HG03097 (cell line): ENCODE measurements around the gene XYLT1.

Source experiments
- ATAC-seq: cut with Tn5 transposase; IDR thresholded peaks from one replicate; pipeline ENCODE4 v1.9.1; 2021; ENCODE audit not compliant: unreplicated experiment, low FRiP score

XYLT1 gene

DNA sequence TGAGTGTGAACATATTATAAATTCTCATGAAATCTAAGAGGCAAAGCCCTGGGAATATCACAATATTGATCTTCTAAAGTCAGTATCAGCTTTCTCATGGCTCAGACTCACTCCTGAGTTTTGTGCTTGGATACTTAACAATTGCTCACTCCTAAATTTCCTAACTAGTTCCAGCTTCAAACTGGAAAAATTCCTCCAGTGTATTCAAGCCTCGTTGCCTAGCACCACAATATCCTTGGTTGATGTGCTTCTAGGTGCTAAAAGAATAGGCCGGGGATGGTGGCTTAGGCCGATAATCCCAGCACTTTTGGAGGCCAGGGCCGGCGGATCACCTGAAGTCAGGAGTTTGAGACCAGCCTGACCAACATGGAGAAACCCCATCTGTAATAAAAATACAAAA, 62.5 kb downstream of the XYLT1 start:
- ATAC-seq = no peak

DNA sequence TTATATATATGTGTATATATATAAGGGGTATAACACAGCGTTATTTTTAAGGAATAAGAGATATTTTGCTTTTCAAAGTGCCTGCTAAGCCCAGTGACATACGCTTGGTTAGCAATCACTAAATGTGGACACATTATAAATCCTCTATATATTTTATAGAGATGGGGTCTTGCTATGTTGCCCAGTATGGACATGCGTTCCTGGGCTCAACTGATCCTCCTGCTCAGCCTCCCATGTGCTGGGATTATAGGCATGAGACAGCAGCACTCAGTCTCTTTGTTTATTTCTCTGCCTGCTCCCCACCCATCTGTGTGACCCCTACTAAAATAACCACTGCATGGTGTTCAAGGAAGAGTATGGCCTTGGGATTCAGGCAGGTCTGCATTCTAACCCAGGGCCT, 63.4 kb downstream of the XYLT1 start:
- no peak for ATAC-seq

DNA sequence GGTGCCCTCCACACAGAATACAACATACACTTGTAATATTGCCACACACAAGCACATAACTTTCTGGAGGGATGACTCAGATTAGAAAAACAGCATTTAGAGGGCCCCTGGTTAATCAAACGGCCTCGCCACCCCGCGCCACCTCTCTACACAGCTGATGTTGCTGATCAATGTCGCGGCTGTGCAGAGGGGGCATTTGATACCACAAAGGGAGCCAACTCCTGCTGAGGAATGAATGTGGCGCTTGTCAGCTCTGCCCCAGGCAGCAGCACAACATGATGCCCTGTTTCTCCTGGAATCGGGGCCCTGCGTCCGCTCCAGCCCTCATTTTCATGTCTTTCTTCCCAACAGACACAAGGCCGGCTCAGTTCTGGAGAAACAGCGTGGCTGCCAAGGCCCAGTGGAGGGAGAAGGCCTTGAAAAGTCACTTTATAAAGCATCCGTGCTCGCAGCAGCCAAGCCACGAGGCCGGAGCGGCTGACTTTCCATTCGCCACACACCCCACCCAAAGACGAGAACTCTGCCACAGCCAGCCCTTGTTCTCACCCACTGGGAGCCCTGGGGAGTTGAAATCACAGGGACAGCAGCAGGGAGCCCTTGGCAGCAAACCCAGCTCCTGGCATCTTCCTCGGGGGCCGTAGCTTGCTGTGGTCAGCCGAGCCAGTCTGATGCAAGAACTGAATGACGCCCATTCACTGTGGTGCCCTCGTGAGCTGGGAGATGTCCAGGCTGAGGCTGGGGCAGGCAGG, 65.6 kb downstream of the XYLT1 start:
- ATAC-seq = no peak

DNA sequence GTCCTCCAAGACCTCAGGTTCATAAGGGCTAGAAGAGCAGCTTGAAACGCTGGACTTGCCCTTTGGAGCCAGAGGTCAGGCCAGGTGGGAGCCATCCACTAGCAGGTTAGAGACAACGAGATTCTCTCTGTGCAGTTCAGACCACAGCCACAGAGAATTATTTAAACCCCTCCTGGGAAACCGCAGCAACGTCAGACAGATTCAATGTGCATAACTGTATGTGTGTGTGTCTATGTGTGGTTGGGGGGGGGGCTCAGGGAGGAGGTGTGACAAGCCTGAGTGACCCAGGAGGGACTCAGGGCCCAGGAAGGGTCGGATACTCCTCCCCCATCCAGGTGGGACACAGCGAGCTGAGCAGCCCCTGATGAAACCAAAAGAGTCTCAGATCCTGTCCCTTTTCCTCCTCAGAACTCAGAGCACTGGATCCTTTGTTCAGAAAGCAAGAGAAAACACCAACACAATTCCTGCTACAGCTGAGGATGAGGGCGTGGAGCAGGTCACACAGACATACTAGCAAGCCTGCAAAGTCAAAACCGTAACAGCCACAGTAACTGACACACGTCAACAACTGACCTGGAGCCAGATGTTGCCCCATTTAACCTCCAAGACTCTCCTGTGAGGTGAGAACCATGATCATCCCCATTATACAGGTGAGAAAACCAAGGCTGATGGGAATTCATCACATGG, 66.8 kb downstream of the XYLT1 start:
- no peak for ATAC-seq

DNA sequence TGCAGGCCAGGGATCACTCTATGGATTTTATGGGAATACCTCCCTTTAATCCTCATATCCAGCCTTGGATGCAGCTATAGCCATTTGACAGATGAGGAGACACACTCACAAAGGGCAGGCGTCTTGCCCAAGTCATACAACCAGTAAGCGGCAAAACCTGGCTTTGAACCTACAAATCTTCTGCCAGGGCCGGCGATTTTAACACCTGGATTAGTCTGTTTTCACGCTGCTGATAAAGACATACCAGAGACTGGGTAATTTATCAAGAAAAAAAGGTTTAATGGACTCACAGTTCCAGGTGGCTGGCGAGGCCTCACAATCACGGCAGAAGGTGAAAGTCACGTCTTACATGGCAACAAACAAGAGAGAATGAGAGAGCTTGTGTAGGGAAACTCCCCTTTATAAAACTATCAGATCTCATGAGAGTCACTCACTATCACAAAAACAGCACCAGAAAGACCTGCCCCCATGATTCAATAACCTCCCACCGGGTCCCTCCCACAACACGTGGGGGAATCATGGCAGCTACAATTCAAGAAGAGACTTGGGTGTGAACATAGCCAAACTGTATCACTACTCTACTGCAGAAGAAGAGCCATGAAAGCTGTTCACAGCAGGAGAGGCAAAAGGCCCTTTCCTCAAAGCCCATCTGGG, 67.5 kb downstream of the XYLT1 start:
- no peak for ATAC-seq

DNA sequence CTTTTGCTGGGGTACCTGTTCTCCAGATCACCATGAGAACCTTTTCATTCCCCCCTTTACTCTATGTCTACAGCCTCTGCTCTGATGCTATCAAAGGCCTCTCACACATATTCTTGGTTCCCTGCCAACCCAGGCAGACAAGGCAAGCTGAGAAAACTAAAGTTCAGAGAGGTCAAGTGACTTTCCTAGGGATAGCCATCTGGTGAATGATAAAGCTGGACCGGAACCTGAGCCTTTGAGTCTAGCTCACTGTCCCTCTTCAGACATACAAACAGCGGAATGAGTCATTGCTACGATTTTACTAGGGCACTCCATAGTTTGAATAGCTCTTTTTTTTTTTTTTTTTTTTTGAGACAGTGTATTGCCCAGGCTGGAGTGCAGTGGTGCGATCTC, 73.3 kb downstream of the XYLT1 start:
- no peak for ATAC-seq

DNA sequence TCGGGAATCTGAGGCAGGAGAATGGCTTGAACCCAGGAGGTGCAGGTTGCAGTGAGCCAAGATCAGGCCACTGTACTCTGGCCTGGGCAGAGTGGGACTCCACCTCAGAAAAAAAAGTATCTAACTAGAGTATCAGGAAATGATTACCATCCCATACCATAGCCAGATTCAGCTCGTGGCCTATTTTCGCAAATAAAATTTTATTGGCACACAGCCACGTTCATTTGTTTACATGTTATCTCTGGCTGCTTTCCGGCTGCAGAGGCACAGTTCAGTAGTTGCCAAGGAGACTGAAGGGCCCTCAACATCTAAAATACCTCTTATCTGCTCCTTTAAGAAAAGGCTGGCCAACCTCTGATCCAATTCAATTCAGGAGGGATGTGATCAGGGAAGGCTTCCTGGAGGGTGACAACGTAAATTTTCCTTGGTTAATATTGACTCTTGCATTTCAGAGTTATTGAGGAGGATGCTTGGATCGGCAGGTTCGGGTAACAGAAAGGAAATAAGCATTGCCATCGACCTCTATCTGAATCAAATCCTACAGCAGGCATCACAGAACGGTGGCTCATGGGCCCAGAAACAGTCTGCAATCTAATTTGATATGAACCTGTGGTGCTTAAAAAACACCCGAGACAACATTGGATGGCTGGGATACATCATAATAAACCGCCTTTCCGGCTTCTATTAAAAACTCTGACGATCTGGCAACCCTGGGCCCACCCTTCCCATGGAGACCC, 73.8 kb downstream of the XYLT1 start:
- ATAC-seq = no peak

DNA sequence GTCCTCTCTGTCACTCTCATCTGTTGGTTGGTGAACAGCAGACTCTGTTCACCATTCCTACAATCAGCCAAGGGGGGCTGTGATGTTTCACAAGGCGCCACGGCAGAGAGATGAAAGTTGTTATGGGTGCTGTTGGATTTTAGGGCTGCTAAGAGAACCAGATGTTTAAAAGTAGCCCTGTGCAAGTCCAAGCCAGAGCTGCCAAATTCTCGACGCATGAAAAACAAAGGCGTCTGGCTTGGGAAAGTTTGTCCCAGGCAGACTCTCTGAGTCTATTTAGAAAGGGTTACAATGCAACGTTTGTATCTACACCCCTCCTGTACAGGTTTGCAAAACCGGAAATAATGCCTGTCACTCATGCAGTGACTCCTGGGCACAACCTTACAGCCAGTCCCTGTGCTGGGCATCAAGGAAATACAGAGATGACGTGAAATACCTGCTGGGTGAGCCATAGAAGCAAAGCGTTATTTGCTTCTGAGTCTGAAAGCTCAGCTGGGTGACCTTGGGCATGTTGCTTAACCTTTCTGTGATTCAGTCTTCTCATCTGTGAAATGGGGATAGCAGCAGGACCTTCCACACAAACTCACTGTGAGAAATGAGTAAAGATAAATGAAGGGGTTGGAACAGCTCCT, 74.8 kb downstream of the XYLT1 start:
- ATAC-seq = no peak

DNA sequence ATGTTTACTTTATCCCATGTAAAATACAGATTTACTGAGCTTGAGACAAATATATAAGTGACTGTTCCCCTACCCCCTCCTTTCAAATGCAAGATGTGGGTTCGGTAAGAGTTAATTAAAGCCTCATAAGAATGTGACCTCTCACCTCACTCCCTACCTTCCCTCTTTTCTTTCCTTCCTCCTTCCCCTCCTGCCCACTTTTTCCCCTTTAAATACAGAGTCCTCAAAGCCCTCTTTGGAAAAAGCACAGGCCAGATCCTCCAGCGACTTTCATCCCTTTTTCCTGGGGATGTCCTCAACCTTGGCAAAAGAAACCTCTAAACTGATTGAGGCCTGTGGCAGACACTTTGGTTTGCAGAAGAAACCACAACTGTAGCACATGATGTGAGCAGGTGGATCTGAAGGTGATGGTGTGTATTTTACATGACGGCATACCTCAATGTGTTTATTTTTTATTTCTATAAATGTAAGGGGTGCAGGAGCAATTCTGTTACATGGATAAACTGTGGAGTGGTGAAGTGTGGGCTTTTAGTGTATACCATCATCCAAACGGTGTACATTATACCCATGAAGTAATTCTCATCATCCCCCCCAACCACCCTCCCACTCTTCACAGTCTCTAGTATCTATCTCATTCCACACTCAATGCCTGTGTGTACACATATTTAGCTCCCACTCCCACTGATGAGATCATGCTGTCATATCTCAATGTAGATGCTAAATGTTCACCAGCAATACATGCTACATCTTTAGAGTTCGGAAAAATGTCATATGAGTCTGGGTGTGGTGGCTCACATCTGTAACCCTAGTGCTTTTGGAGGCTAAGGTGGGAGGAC, 77.7 kb downstream of the XYLT1 start:
- ATAC-seq = no peak

DNA sequence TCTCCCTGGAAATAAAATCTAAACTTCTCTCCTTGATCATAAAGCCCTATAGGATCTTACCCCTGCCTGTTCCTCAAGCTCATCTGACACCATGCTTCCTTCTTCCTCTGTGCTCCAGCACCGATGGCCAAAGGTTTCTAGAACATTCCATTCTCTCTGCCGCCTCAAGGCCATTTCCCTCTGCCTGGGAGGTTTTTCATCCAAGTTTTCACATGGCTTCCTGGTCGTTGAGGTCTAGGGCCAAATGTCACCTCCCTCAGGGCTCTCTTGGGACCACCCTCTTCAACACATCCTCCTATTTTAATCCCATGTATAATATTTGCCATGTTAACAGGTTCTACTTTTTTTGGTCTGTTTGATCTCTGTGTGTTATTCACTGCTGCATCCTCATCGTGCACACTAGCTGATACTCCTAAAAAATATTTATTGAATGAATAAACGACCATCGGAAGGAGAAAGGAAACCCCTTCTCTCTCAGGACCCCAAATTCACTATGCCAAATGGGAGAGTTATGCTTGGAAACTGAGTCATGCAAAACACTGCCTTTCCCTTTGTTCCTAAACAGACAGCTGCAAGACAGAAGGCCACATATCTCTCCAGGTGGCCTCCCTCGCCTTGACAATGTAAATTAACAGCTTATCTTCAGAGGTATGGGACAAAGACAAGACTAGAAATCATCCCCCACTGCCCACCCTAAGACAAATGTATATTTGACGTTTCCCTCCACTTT, 78.5 kb downstream of the XYLT1 start:
- no peak for ATAC-seq

DNA sequence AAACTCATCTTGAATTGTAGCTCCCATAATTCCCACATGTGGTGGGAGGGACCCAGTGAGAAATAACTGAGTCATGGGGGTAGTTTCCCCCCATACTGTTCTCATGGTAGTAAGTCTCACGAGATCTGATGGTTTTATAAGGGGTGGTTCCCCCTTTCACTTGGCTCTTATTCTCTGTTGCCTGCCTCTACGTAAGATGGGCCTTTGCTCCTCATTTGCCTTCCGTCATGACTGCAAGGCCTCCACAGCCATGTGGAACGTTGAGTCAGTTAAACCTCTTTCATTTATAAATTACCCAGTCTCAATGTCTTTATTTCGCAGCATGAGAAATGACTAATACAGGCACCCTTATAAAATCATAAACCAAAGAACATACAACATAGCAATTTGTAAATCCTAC, 79.0 kb downstream of the XYLT1 start:
- ATAC-seq = no peak

DNA sequence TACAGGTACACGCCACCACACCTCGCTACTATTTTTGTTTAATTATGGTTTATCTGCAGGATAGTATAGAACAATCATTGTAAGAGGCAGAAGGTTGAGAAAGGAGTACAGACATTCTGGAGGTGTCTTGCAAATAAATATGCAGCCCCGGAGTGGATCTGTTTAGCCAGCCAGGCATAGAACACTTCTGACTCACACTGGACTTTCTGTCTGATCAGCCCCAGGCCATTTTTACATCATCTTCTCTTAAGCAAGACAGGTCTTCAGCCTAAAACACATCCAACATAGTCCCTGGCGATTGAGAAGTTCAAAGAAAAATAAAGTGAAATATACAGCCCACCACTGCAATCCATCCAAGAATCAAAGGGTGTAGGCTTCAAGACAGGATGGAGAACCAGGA, 81.4 kb downstream of the XYLT1 start:
- no peak for ATAC-seq

DNA sequence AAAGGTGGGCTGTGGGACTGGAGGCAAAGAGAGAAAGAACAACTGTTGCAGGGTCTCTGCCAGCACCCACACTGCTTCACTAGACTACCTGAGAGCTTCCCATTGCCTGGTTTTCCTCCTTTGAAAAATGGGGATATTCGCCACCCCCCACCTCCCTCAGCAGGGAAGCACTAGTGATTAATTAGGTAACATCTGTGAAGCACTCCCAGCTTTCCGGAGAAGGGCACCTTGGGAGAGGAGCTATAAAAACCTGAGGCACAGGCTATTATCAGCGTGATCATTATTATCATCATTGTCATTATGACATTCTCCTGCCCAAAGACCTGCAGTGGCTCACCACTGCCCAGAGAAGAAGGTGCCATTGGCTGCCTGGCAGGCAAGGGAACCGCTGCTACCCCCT, 83.5 kb downstream of the XYLT1 start:
- no peak for ATAC-seq

DNA sequence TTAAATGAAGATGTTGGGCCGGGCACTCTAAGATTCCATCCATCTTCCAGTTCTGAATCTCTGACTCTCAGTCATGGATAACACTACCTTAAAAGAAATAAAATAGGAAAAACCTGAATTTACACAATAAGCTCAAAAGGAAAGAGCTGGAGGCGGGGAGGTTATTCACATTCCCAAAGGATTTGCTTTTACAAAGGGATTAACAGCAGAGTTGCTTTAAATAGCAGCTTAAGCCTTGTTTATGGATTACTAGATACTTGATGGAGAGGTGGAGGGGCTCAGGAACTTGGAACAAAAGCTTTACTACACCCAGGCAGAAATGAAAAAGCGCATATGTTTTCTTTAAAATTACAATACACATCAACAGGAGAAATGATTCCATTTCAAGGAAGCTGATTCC, 84.5 kb downstream of the XYLT1 start:
- no peak for ATAC-seq

DNA sequence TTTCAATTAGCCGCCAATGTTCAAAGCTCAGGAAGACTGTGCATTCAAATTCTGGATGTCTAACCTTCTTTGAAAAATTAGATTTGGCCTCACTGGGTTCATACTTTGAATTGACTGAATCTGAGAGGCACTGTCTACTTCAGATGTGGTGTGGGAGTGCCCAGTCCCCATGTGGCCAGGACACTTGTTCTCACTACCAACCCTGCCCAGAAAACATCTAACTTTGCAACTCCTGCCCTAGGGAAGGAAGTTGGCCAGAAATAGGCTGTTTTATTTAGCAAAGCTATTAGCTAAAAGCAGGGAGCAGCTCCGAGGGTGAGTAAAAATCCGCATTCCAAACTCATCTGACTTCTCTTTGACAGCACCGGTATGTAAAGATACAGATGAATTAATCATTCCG, 86.3 kb downstream of the XYLT1 start:
- ATAC-seq = no peak

DNA sequence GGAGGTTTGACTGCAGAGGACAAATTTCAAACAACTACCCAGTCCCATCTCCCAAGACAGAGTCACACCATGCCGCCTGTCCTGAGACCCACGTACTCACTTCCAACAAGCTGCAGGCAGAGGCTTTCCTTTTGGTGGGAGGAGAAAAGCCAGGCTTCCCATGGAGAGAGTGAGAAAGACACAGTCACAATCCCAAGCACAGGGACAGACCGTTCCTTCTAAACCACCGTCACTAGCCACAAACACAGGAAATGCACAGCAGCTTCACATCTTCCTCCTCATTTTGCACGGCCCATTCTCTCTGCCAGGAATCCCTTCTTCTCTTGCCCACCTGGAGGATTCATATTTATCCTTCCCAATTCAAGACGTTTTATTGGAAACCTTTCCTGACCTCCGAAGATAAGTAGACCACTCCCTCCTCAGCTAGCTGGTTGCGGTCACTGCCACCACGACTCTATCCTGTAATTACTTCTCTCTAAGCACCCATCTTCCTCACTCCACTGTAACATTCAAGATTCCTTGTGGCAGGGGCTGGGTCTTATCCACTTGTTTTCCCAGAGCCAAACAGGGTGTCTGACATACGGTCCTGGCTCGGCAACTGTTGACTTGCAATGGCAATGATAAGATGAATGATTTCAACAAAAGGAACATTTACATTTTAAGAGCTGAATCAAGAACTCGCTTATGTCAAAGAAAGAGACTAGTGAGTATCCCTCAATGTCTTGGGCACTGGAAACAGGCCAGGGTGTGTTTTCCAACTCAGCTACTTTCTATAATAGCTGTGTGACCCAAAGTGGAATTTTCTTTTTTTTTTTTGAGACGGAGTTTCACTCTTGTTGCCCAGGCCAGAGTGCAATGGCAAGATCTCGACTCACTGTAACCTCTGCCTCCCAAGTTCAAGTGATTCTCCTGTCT, 87.6 kb downstream of the XYLT1 start:
- no peak for ATAC-seq

DNA sequence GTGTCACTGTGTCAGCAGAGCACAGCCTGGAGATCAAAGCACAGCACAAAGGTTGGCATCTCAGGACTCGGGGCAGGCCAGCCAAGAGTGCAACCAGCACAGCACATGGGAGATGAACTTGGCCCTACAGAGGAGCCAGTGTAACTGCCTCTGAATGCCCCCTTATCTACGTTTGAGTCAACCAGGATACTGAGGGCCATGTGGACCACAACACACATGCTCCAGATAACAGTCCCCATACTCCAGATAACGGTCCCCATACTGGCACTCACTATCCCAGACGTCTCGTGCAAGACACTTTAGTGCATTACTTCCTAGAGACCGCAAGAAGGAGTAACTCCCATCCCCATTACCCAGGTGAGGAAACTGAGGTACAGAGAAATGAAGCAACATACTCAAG, 88.2 kb downstream of the XYLT1 start:
- ATAC-seq = no peak

DNA sequence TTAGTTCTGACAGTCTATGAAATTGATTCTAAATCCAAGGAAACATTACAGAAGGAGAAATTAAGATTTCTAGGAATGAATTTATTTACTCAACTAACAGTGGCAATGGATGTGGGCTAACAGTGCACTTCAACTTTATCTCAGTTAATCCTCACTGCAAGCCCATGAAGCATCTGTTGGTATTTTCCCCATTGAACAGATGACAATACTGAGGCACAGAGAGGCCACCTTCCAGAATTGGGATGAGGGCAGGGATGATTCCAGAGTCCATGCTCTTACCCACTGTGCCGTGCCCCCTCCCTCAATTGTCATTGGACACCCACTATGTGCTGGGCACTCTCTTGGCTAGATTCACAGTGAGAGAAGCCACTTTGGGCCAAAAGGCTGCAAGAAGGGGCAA, 89.0 kb downstream of the XYLT1 start:
- ATAC-seq = no peak
